SU-DHL-6 (cell line): ENCODE results near the gene ZBTB47.

ENCODE experiments used
- H2AFZ ChIP-seq: fragments of 200-600 bp; sonication (generic); 2 replicates; pipeline ENCODE4 v1.6.1; 2014; ENCODE audit warnings: low read depth, mild to moderate bottlenecking, moderate library complexity, mixed read lengths, antibody characterized with exemption, low read length; ENCODE audit not compliant: severe bottlenecking
- H3F3A ChIP-seq: fragments of 200-600 bp; shearing (Covaris generic); 2 replicates; pipeline ENCODE4 v1.6.0; 2016; ENCODE audit warnings: antibody characterized with exemption, mild to moderate bottlenecking; ENCODE audit not compliant: insufficient read depth
- H3K27ac ChIP-seq: fragments of 200-600 bp; sonication (generic); 2 replicates; pipeline ENCODE4 v1.5.1; 2016; ENCODE audit warnings: low read depth, mild to moderate bottlenecking, low read length, moderate library complexity, mixed read lengths
- H3K27me3 ChIP-seq: fragments of 200-600 bp; sonication (generic), shearing (Covaris generic); 2 replicates; pipeline ENCODE4 v1.6.0; 2014; ENCODE audit warnings: mild to moderate bottlenecking, low read length
- H3K36me3 ChIP-seq: fragments of 200-600 bp; sonication (generic); 2 replicates; pipeline ENCODE4 v1.6.1; 2014; ENCODE audit warnings: mild to moderate bottlenecking, low read length, mixed read lengths
- H3K4me2 ChIP-seq: fragments of 300-600, 200-600 bp; shearing (Covaris generic), sonication (generic); 2 replicates; pipeline ENCODE4 v1.6.0; 2014; ENCODE audit warnings: low read length, low read depth, mild to moderate bottlenecking; ENCODE audit not compliant: poor library complexity, severe bottlenecking
- H3K4me3 ChIP-seq: fragments of 200-600 bp; sonication (generic); 2 replicates; pipeline ENCODE4 v1.5.1; 2014; ENCODE audit warnings: antibody characterized with exemption, low read length, mild to moderate bottlenecking, mixed read lengths; ENCODE audit not compliant: insufficient read depth, poor library complexity, severe bottlenecking
- H3K79me2 ChIP-seq: fragments of 200-600 bp; sonication (generic); 2 replicates; pipeline ENCODE4 v1.6.1; 2014; ENCODE audit warnings: mild to moderate bottlenecking, low read length, moderate library complexity; ENCODE audit not compliant: insufficient read depth
- H3K9ac ChIP-seq: fragments of 200-600 bp; sonication (generic); 2 replicates; pipeline ENCODE4 v1.7.0; 2014; ENCODE audit warnings: mild to moderate bottlenecking, low read length
- H3K9me2 ChIP-seq: fragments of 200-600 bp; sonication (generic); replicated peaks from 2 replicates; pipeline ENCODE4 v1.6.1; 2014; ENCODE audit warnings: low read length; ENCODE audit not compliant: insufficient read depth
- H3K9me3 ChIP-seq: fragments of 200-600 bp; sonication (generic); 2 replicates; pipeline ENCODE4 v1.6.1; 2014; ENCODE audit warnings: low read length, mixed read lengths; ENCODE audit not compliant: insufficient read depth
- H4K20me1 ChIP-seq: fragments of 200-600 bp; sonication (generic); 2 replicates; pipeline ENCODE4 v1.6.1; 2014; ENCODE audit warnings: low read depth, mild to moderate bottlenecking, antibody characterized with exemption, low read length, moderate library complexity, mixed read lengths
- EZH2phosphoT487 ChIP-seq: fragments of 200-600 bp; sonication (generic), shearing (Covaris generic); conservative IDR thresholded peaks from 2 replicates; pipeline ENCODE4 v1.6.1; 2018; ENCODE audit warnings: mild to moderate bottlenecking, antibody characterized with exemption, low read length, moderate library complexity, mixed read lengths
- TF ChIP-seq, protein P1 (sequence below): fragments of 200-600 bp; sonication (generic); IDR thresholded peaks from one replicate; pipeline ENCODE4 v1.5.1; 2017; ENCODE audit warnings: antibody characterized with exemption, mild to moderate bottlenecking, low read length, moderate library complexity; ENCODE audit not compliant: insufficient read depth, poor library complexity, severe bottlenecking

ZBTB47 gene

DNA sequence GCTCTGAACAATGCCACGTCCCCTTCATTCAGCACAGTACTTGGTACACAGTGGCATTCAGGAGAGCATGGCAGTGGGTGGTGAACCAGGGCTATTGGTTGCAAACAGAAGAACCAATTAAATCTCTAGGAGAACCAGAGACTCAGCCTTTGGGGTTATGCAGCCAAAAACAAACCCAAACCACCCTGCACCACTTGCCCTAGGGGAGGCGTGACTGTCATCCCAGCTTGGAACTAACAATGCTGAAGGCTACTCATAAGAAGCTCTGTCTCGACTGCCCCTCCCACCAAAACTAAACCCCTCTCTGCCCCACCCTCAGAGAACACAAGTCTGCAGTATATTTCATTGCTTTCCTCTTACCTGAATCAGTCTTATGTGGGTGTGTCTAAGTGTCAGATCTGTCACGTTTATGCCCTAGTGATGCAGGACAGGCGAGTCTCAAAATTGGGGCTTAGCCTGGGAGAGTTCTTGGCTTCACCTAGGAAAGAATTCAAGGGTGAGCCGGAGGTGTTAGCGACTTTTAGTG is 16.6 kb downstream of the ZBTB47 start:
- no peak for TF ChIP-seq EZH2phosphoT487
- TF ChIP-seq, protein P1, sequence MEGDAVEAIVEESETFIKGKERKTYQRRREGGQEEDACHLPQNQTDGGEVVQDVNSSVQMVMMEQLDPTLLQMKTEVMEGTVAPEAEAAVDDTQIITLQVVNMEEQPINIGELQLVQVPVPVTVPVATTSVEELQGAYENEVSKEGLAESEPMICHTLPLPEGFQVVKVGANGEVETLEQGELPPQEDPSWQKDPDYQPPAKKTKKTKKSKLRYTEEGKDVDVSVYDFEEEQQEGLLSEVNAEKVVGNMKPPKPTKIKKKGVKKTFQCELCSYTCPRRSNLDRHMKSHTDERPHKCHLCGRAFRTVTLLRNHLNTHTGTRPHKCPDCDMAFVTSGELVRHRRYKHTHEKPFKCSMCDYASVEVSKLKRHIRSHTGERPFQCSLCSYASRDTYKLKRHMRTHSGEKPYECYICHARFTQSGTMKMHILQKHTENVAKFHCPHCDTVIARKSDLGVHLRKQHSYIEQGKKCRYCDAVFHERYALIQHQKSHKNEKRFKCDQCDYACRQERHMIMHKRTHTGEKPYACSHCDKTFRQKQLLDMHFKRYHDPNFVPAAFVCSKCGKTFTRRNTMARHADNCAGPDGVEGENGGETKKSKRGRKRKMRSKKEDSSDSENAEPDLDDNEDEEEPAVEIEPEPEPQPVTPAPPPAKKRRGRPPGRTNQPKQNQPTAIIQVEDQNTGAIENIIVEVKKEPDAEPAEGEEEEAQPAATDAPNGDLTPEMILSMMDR = no peak
- Histone ChIP-seq H3K9me2 (no peaks in the 10 kb centered on the region), H3K79me2 (no peaks in the 10 kb centered on the region), H3K27me3 (no peaks in the 10 kb centered on the region), H3K9me3 (no peaks in the 10 kb centered on the region), H2AFZ (no peak overlapping the region), H3K4me2 (no peak overlapping the region), H4K20me1 (no peaks in the 10 kb centered on the region), H3K27ac (no peak overlapping the region), H3F3A (no peaks in the 10 kb centered on the region), H3K4me3 (no peak overlapping the region), H3K9ac (no peak overlapping the region), H3K36me3 (no peaks in the 10 kb centered on the region)

GRCh38 chr3:42670670-42671069 is 17.2 kb downstream of the ZBTB47 start:
- TF ChIP-seq, protein P1 = no peak
- TF ChIP-seq EZH2phosphoT487 = no peak
- Histone ChIP-seq H3K4me2 (no peak overlapping the region), H3K4me3 (no peak overlapping the region)

DNA sequence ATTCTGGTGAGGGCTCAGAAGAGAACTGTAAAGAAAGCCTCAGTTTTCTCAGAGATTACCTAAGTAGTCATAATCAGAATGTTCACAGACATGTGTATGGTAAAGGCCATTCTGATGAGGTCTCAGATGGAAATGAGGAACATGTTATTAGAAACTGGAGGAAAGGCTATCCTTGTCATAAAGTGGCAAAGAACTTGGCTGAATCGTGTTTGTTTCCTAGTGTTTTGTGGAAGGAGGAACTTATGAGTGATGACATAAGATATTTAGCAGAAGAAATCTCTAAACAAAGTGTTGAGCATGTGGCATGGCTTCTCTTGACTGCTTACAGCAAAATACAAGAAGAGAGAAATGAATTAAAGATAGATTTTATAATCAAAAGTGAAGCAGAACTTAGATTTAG is 19.0 kb downstream of the ZBTB47 start:
- no peak overlapping the region for H3K4me3 ChIP-seq

More at GRCh38 chr3:42670670-42671069, 17.2 kb downstream of the ZBTB47 start:
- Histone ChIP-seq H3K9me2 (no peaks in the 10 kb centered on the region), H3K9me3 (no peaks in the 10 kb centered on the region), H3K36me3 (no peaks in the 10 kb centered on the region), H3K27me3 (no peaks in the 10 kb centered on the region), H3K9ac (no peak overlapping the region), H4K20me1 (no peaks in the 10 kb centered on the region), H3K27ac (no peak overlapping the region), H3F3A (no peaks in the 10 kb centered on the region), H2AFZ (no peak overlapping the region), H3K79me2 (no peaks in the 10 kb centered on the region)

More for the DNA sequence above, 19.0 kb downstream of the ZBTB47 start:
- no peaks in the 10 kb centered on the region for H3K36me3 ChIP-seq
- H2AFZ ChIP-seq = no peak overlapping the region
- no peaks in the 10 kb centered on the region for H3K27me3 ChIP-seq
- no peaks in the 10 kb centered on the region for H3K9me2 ChIP-seq
- no peaks in the 10 kb centered on the region for H3K79me2 ChIP-seq
- TF ChIP-seq EZH2phosphoT487 = no peak
- TF ChIP-seq, protein P1 = no peak
- no peaks in the 10 kb centered on the region for H4K20me1 ChIP-seq
- no peak overlapping the region for H3K9ac ChIP-seq
- H3F3A ChIP-seq = no peaks in the 10 kb centered on the region
- no peak overlapping the region for H3K27ac ChIP-seq
- no peak overlapping the region for H3K4me2 ChIP-seq
- peaks cover 5% of the 10 kb centered on the region; the same call in 1 of the 2 replicates for H3K9me3 ChIP-seq
